GM06990 (cell line): ENCODE measurements around the gene HS6ST3.

Experiments used
- DNase-seq: peaks from one replicate; pipeline ENCODE4 v3.0.0-alpha.2; 2011; ENCODE audit not compliant: insufficient read length; ENCODE audit errors: extremely low read depth
- H3K27me3 ChIP-seq: replicated peaks from 2 replicates; pipeline ENCODE4 v1.6.0; 2011; ENCODE audit warnings: low read length; ENCODE audit not compliant: control insufficient read depth, insufficient read depth
- H3K36me3 ChIP-seq: 2 replicates; pipeline ENCODE4 v1.5.1; 2011; ENCODE audit warnings: low read length; ENCODE audit not compliant: control insufficient read depth, insufficient read depth
- H3K4me3 ChIP-seq: replicated peaks from 2 replicates; pipeline ENCODE4 v1.5.1; 2011; ENCODE audit warnings: low read depth, mild to moderate bottlenecking, control low read depth, low read length
- TF ChIP-seq, protein P1 (sequence below): IDR thresholded peaks from 2 replicates; pipeline ENCODE4 v1.5.1; 2011; ENCODE audit warnings: low read length, control low read depth, mild to moderate bottlenecking, inconsistent platforms; ENCODE audit not compliant: insufficient read depth, poor library complexity, severe bottlenecking

Gene HS6ST3

DNA sequence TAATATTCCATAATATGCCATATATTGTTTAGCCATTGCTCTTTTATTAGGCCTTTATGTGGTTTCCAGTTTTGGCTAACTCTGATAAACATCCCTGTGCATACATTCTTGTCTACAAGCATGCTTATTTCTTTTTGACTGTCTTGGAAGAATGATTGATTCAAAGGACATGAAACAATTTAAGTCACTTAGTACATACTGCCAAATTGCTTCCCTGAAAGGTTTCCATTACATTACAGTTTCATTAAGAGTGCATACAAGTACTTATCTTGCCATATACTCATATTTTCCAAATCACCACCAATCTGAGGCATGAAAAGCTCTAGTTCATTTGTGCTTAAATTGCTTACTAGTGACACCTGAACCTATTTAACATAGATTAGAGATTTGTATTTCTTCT lies 790.5 kb downstream of the HS6ST3 start:
- Histone ChIP-seq H3K4me3 (no peak overlapping the region), H3K36me3 (no peaks in the 10 kb centered on the region), H3K27me3 (no peaks in the 10 kb centered on the region)
- TF ChIP-seq, protein P1, sequence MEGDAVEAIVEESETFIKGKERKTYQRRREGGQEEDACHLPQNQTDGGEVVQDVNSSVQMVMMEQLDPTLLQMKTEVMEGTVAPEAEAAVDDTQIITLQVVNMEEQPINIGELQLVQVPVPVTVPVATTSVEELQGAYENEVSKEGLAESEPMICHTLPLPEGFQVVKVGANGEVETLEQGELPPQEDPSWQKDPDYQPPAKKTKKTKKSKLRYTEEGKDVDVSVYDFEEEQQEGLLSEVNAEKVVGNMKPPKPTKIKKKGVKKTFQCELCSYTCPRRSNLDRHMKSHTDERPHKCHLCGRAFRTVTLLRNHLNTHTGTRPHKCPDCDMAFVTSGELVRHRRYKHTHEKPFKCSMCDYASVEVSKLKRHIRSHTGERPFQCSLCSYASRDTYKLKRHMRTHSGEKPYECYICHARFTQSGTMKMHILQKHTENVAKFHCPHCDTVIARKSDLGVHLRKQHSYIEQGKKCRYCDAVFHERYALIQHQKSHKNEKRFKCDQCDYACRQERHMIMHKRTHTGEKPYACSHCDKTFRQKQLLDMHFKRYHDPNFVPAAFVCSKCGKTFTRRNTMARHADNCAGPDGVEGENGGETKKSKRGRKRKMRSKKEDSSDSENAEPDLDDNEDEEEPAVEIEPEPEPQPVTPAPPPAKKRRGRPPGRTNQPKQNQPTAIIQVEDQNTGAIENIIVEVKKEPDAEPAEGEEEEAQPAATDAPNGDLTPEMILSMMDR = no peak
- DNase-seq = no peak
